ENCODE measurements around the gene PTPN2.
"Not testable (repeated sequence)": the region's sequence is repeated elsewhere in the genome, so short reads cannot be mapped to it uniquely, and the experiment has no call there.

Gene PTPN2

DNA sequence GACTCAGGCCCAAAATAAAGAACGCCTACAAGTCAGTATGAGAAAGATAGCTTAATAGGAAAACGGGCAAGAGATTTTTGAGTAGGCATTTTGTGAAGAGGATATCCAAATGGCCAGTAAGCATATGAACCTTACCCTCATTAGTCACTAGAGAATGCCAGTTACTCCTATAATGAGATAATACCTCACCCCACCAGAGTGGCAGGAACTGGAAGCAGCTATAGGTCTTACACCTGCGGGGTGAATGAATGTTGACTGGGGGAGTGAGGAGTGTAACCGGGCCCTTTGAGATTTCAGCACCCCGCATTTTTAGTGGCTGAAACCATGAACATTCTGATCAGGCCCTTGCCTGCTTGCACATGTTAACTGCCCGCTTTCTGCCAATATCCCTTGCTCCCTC, 7.5 kb upstream of the PTPN2 start:
- no peak for DNase-seq (ENCODE audit: low read depth in 2 of 2)

GRCh38 chr18:12890964-12891363, 6.9 kb upstream of the PTPN2 start:
- no peak for DNase-seq (ENCODE audit: low read depth in 2 of 2)

DNA sequence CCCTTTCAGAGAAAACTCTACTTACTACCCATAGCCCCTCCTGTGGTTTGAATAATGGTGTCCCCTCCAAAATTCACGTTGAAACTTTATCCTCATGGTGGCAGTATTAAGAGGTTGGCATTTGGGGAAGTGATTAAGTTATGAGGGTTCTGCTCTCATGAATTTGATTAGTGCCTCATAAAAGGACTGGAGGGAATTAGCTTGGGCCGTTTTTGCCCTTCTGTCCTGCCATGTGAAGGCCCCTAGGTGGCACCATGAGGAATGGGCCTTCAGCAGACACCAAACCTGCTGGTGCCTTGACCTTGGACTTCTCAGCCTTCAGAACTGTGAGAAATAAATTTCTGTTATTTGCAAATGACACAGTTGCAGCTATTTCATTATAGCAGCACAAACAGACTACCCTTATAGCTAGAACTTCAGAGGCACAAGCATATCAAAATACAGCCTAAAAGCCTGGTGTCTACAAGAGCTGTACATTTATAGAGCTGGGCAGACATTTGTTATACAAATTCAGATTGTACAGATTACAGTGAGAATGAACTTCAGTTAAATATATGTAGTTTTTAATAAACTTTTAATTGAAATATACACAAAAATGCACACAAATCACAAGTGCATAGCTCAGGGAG, 2.6 kb upstream of the PTPN2 start:
- no peak for DNase-seq (ENCODE audit: low read depth in 2 of 2)

DNA sequence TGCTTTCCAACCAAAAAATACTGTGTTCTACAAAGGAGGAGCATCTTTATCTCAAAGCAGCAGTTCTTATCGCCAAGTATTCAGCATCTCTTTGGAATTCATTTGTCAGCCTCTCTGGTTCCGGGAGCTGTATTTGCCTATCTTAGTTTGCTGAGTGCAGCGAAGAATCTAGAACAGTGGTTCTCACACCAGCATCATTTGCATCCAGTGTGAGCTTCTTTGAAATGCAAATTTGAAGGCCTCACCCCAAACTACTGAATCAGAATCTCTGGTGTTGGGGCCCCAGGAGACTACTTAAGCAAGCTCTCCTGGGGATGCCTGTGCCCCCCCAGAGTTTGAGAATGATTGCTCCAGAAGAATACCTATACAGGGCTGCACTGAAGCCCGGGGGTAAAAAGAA, 1.5 kb upstream of the PTPN2 start:
- DNase-seq (ENCODE audit: low read depth in 2 of 2) = no peak

DNA sequence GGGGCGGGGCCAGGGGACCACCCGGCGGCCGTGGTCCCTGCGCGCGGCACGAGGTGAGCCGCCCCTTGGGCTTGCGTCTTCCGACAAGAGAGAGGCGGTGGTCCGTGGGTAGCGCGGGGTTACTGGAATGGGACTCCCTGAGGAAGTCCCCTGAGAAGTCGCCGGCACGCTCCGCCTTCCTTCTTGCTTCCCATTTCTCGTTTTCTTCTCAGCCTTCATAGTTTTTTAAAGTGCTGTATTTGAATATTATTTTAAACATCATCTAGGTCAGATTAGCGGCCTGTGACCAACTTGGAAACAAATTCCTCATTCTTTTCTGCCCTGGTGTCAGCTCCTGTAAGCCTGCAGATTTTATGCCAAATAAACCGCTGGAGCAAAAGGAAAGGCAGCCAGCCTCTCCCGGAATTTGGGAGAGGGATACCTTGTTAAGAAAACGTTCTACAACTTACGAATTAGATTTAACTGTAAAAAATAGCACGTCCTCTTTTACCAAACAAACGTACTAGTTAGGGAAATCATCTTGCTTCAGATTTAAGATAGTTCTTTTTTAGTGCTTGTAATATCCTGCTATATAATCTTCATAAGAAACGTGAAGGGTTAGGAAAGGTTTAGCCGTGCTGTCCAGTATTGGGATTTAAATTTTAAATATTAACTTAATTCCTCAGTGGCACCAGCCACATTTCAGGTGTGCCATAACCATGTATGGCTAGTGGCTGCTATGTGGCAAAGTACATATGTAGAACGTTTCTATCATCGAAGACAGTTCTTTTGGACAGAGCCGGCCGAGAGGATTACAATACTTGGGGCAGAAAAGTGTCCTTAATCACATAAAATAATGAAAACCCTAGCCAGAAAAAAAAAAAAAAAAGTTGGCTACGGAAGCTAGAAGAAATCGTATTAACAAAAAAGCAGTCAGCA, 628 bp upstream of the PTPN2 start:
- no peak for DNase-seq (ENCODE audit: low read depth in 2 of 2)

DNA sequence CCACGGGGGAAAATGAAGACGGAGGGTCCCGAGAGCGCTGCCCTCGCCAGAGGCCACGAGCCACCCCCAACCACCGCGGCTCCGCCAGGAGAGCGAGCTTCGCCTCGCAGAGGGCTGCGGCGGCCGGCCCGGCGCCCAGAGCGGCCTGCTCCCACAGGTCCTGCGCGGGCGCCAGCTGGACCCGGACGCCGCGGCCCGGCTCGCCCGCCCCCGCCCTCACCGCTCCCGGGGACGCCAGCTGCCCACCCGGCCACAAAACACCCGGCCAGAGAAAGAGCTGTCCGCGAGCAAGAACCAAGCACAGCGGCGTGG, 709 bp downstream of the PTPN2 start:
- no peak for DNase-seq (ENCODE audit: low read depth in 2 of 2)

DNA sequence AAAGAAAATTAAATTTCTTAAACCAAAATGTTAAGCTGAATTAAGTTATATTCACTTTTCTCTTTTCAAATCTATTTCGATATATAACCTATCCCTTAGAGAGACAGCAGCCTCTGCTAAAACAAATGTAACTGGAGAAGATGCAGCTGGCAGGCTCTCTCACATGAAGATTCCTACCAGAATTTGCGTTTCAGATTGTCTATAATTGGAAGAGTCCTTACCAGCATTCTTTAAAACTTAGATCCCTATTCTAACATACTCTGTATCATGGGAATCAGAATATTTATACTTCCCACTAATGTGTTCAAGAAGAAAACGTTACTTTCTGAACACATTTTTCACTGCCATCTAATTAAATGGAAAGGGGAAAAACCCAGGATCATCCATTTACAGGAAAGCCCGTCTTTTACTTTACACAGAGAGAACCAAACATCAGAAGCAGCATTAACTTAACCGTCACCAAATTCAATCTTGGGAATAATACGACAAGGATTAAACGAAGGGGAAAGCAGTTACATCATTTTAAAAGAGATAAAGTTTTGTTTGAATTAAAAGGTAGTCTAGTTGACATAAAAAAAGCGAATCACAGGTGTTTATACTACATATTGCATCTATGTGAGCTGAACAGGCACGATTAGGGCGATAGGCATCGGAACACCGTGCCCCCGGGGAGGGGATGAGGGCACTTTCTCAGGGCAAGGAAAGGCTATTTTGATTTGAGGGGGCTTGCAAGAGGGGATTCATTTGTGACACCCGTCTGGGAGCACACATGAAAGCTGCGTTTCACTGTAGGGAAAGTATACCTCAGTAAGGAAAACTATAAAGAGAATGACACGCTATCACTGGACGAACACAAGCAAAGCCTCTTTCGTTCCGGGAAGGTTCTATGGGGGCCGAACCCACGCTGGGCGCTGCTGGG, 1.3 kb downstream of the PTPN2 start:
- no peak for DNase-seq (ENCODE audit: low read depth in 2 of 2)

GRCh38 chr18:12880541-12880910, 3.5 kb downstream of the PTPN2 start:
- no peak for DNase-seq (ENCODE audit: low read depth in 2 of 2)

DNA sequence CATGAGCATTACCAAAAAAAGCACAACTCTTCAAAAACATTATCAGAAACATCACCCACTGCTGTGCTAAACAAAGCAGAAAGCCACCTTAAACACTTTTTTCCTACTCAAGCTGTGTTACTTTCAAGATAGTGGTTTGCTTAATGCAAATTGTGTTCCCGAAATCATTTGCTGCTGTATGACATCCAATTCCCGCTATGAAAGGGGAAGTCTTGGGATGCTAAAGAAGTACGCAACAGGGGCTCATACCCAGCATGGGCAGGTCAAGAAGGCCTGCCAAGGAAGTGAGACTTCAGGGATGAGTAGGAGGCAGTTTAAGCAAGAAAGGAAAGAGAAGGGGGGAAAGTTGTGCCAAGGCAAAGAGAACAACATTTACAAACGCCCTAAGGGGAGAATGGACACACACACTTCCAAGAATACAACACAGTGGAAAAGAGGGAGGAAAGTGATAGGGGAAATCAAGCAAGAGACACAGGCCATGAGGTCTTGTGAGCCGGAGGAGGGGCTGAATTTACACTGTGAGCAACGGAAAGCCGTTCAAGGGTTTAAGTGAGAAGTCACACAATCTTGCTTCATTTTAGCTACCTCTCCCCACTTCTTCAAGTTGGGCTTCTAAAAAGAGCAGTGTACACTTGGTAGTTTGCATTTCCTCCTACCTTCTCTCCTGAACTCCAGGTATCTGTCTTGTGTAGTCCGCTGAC, 4.0 kb downstream of the PTPN2 start:
- DNase-seq (ENCODE audit: low read depth in 2 of 2) = no peak

- not testable (repeated sequence) for DNase-seq (ENCODE audit: low read depth in 2 of 2)
These were observed 9.0 kb downstream of the PTPN2 start for GRCh38 chr18:12874992-12875391.

- not testable (repeated sequence) for DNase-seq (ENCODE audit: low read depth in 2 of 2)
These were observed 10.0 kb downstream of the PTPN2 start for GRCh38 chr18:12873961-12874567.

DNA sequence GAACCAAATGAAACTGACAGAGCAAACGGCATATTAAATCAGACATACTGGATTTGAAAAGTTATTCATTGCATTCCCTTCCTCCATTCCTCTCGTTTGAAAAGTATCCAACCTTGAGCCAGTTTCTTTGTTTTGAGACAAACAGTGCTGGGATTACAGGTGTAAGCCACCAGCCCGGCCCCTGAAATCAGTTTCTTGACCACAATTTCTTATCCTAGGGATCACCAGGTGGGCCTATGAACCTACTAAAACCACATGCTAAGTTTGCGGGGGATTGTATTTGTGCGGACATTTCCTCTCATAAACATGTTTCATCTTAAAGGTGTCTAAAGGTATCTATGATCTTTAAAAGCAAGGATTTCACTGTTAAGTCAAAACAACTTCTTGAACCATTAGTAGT, 11.6 kb downstream of the PTPN2 start:
- DNase-seq (ENCODE audit: low read depth in 2 of 2) = no peak

DNA sequence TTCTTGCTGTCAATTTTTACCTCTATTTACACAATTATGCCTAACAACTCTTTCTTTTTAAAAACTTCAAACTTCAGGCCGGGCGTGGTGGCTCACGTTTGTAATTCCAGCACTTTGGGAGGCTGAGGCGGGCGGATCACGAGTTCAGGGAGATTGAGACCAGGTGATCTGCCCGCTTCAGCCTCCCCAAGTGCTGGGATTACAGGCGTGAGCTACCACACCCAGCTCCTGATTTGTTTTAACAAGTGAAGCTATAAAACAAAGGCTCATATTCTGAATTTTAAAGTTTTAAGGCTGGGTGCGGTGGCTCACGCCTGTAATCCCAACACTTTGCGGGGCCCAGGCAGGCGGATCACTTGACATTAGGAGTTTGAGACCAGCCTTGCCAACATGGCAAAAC, 15.5 kb downstream of the PTPN2 start:
- DNase-seq (ENCODE audit: low read depth in 2 of 2) = no peak

DNA sequence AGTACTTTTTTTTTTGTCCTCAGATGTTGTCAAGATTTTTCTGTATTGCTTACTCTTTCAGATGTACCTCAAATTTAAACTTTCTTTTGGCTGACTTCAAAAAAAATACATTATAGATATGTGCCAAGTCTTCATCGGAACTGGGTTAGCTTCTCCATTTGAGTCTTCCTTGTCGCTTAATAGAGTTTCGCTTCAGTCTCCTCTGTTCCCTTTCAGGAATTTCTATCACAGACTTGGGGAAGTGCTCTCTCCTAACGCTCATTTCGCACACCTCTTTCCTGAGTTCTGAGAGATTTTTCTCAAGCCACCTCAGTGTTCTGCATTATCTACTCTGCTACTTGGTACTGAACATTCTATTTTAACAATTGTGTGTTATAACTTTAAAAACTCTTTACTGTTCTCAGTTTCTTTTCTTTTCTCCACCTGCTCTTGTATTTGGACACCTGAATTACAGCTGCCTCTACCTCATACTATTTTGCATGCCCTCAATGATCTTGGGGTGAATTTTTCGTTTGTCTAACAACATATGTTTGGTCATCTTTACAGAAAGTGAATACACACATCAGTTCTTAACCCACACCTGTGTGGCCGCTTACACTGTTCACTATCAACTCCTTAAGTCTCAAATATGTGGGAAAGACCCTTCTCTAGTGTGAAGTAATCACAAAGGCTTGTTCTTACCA, 16.5 kb downstream of the PTPN2 start:
- no peak for DNase-seq (ENCODE audit: low read depth in 2 of 2)

DNA sequence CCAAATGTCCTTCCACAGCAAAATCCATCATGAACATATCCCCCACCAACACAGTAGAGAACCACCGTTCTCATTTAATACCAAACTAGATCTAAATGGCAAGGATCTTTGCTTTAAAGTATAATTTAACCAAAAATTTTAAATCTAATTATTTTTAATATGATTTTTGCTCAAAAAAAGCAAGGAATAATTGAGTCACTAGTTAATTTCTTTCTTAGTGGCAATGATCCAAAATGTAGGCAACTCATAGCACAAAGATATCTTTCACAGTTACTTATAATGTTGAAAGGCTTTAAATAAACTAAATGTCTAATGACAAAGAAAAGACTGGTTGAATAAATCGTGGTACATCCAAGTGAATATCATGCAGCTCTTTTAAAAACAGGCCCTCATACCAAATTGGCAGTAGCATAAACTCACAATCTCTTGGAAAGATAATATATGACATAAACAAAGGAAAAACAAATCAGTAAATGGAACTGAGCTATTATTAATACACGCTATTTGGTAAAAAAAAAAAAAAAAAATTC, 20.3 kb downstream of the PTPN2 start:
- DNase-seq (ENCODE audit: low read depth in 2 of 2) = no peak

GRCh38 chr18:12862874-12863482, 21.1 kb downstream of the PTPN2 start:
- DNase-seq (ENCODE audit: low read depth in 2 of 2) = no peak

- no peak for DNase-seq (ENCODE audit: low read depth in 2 of 2)
These were observed 21.6 kb downstream of the PTPN2 start for GRCh38 chr18:12862467-12862866.

GRCh38 chr18:12861637-12862036, 22.4 kb downstream of the PTPN2 start:
- DNase-seq (ENCODE audit: low read depth in 2 of 2) = no peak

DNA sequence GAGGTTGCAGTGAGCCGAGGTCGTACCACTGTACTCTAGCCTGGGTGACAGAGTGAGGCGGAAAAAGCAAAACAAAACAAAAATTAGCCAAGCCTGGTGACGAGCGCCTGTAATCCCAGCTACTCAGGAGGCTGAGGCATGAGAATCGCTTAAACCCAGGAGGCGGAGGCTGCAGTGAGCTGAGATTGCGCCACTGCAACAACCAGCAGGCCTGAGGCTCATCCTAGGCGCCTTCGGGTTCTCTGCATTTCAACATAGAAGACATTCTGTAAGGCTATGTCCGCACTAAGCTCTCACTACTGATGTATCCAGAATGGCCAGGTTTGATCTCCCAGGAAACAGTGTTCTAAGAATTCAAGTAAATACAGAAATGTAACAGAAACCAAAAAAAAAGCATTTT, 23.5 kb downstream of the PTPN2 start:
- no peak for DNase-seq (ENCODE audit: low read depth in 2 of 2)

DNA sequence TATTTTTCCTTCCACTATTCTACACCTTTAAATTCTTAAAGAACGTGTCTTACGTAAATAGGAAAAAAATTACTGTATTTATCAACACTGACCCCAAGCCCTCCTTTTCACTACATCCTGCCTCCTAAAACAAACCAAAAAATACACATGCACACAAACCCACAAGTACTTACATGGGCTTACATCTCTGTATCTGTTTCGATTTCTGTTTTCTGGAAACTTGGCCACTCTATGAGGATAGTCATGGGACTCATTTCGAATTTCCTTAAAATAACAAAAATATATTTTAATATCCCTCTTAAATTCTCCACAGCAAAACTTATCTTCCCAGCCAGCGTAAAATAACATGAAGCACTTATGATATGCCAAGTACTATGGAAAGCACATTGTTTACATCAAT, 25.0 kb downstream of the PTPN2 start:
- no peak for DNase-seq (ENCODE audit: low read depth in 2 of 2)

All from stimulated activated CD8-positive, alpha-beta memory T cell treated with anti-CD3 and anti-CD28 coated beads, Interleukin-15, amount 100 ng/mL, for 48 hours (primary cell).